GM21717 (cell line): ENCODE results near the gene SCGB1C1.
A peak's percentile ranks its signal among the peaks of the same experiment; 100 is the strongest.
"Not testable (repeated sequence)": the region's sequence is repeated elsewhere in the genome, so short reads cannot be mapped to it uniquely, and the experiment has no call there.

Experiments
- ATAC-seq: cut with Tn5 transposase; IDR thresholded peaks from one replicate; pipeline ENCODE4 v1.9.1; 2021; ENCODE audit warnings: mild to moderate bottlenecking, moderate library complexity; ENCODE audit not compliant: unreplicated experiment

The SCGB1C1 gene

GRCh38 chr11:216081-216974, 23.4 kb downstream of the SCGB1C1 start:
- ATAC-seq: no peak

DNA sequence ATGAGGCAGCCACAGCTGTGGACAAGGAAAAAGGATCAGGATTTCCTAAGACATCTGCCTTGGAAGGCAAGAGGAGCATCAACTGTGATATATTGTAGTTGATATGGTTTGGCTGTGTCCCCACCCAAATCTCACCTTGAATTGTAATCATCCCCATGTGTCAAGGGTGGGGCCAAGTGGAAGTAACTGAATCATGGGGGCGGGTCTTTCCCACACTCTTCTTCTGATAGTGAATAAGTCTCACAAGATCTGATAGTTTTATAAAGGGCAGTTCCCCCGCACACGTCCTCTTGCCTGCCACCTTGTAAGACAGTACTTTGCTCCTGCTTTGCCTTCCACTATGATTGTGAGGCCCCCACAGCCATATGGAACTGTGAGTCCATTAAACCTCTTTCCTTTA, 24.8 kb downstream of the SCGB1C1 start:
- no peak for ATAC-seq

GRCh38 chr11:218815-219593, 26.1 kb downstream of the SCGB1C1 start:
- no peak for ATAC-seq

- ATAC-seq: not testable (repeated sequence)
These were observed 27.9 kb downstream of the SCGB1C1 start for GRCh38 chr11:220641-221215.

DNA sequence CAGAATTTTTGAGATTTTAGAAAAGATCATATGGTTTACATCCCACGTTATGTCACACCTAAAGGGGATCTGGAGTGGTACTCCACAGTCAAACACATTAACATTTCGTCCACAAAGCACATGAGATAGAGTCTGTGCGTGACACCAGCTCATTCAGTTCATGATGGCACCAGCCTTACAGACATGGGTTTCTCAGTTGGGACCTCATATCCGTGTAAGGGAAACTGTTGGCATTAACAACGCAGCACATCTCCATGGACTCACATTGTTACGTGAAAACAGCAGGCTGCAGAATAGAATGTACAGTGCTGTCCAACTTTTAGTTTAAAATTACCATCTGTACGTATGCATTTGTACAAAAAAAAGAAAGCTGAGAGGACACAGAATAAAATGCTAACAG, 28.7 kb downstream of the SCGB1C1 start:
- ATAC-seq: no peak

- no peak for ATAC-seq
These were observed 29.3 kb downstream of the SCGB1C1 start for GRCh38 chr11:221998-222789.

- no peak for ATAC-seq
These were observed 30.3 kb downstream of the SCGB1C1 start for GRCh38 chr11:223026-223789.

DNA sequence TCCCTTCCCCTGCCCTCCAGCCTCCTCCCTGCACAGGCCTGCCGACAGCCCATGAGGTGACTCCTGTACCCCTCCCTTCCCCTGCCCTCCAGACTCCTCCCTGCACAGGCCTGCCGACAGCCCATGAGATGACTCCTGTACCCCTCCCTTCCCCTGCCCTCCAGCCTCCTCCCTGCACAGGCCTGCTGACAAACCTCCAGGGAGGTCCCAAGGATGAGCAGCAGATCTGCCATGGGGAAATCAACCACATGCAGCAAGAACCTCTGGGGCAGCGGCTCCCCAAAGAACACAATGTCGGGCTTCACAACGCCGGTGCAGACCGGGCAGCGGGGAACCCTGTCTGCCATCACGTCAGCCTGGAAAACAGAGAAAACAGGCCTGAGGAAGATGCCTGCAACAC, 31.0 kb downstream of the SCGB1C1 start:
- no peak for ATAC-seq

GRCh38 chr11:224424-224823, 31.5 kb downstream of the SCGB1C1 start:
- ATAC-seq: no peak

DNA sequence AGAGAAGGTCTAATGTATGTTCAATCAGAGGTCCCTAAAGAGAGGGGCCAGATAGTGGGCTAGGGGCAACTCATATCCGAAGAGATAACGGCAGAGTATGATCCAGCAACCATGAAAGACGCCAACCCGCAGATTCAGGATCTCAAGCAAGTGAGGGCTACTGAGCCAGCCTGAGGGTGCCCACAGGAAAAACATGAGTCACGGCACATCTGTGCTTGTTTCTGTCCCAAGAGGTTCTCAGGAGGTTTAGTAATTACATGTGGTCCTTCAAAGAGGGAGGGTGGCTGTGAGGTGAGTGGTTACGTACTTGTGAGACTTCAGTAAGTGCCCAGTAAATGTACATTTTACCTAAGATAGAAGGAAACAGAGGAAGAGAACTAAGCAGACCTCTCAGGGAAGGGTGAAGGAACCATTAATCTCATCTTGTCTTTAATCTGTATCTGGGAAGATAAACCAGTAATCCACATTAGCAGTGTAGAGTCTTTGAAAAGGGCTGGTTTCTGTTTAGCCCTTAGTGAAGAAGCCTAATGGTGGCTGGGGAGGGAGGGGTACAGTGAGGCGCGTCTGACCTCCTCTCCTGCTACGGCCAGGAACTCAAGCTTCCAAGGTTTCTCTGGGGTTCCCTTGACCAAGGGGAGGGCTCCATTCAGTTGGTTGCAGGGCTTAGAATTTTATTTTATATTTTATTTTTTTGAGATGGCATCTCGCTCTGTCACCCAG, 33.0 kb downstream of the SCGB1C1 start:
- no peak for ATAC-seq

DNA sequence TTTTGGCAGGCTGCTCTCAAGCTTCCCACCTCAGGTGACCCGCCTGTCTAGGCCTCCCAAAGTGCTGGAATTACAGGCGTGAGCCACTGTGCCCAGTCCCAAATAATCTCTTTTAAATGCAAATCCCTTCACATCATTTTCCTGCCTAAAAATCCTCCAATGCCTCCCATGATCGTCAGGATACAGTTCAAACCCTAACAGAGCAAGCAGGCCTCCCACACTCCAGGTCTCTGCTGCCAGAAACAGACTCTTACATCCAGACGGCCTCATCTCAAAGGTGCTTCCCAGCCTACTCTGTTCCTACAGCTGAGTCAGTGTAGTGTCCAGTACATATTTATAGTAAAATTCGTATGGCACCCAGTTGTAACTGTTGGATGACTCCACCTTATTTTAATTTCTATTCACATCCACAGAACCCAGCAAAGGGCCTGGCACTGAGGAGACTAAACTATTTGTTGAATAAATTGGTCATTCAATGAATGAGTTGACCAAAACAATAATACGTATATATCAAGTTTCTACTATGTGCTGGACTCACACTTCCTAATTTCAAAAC, 35.0 kb downstream of the SCGB1C1 start:
- no peak for ATAC-seq

DNA sequence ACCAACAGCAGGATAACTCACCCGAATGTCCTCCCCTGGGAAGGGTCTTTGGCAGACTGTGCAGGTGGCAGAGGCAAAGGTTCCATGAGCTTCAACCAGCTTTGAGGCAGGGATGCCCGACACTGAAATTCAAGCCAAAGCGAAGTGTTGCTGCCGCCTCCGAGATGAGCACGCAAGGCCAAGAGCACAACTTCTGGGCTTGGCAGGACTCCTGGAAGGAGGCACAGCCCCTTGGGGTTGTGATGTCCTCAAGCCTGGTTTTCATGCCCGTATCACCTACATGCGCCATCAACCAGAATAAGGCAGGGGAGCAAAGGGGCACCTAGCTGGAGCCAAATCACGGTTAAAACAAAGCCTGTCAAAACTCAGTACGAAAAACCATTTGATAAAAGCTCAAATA, 37.6 kb downstream of the SCGB1C1 start:
- no peak for ATAC-seq

- ATAC-seq: no peak
These were observed 40.1 kb downstream of the SCGB1C1 start for GRCh38 chr11:232783-233565.

GRCh38 chr11:235180-235579, 42.3 kb downstream of the SCGB1C1 start:
- no peak for ATAC-seq

- ATAC-seq: no peak
These were observed 42.7 kb downstream of the SCGB1C1 start for GRCh38 chr11:235609-235996.

- ATAC-seq: peak; percentile 66
These were observed 43.3 kb downstream of the SCGB1C1 start, which contains the start of gene SIRT3 for GRCh38 chr11:235997-236773. TSS of gene SIRT3 (minus strand) at chr11:236342. CDS start at chr11:236328, 14 bp downstream.
